IPS DF 4.7 (cell line): ENCODE measurements around the gene C3orf22.

Experiments used
- DNase-seq: peaks from one replicate; pipeline ENCODE4 v3.0.0-alpha.2; 2013; ENCODE audit warnings: low spot score; ENCODE audit errors: extremely low read depth

Gene C3orf22

GRCh38 chr3:126556637-126557414, 1.9 kb downstream of the C3orf22 start:
- DNase-seq: no peak

GRCh38 chr3:126555795-126556636, 2.7 kb downstream of the C3orf22 start:
- DNase-seq: no peak

- DNase-seq: no peak
Measured at GRCh38 chr3:126554560-126555525, 3.9 kb downstream of the C3orf22 start.

GRCh38 chr3:126553284-126554084, 5.2 kb downstream of the C3orf22 start:
- DNase-seq: no peak

- no peak for DNase-seq
Measured at GRCh38 chr3:126552688-126553283, 5.9 kb downstream of the C3orf22 start.

- no peak for DNase-seq
Measured at GRCh38 chr3:126551839-126552687, 6.7 kb downstream of the C3orf22 start.

GRCh38 chr3:126551121-126551838, 7.5 kb downstream of the C3orf22 start:
- DNase-seq: no peak

- no peak for DNase-seq
Measured at GRCh38 chr3:126550488-126551051, 8.2 kb downstream of the C3orf22 start.

- DNase-seq: no peak
Measured at GRCh38 chr3:126549861-126550487, 8.8 kb downstream of the C3orf22 start.

GRCh38 chr3:126548556-126549466, 9.9 kb downstream of the C3orf22 start:
- DNase-seq: peak; percentile 38

GRCh38 chr3:126547721-126548120, 11.0 kb downstream of the C3orf22 start:
- DNase-seq: no peak

- DNase-seq: no peak
Measured at GRCh38 chr3:126546549-126547239, 12.0 kb downstream of the C3orf22 start.

- no peak for DNase-seq
Measured at GRCh38 chr3:126546013-126546412, 12.7 kb downstream of the C3orf22 start.

- DNase-seq: no peak
Measured at GRCh38 chr3:126545544-126545943, 13.2 kb downstream of the C3orf22 start.

GRCh38 chr3:126544596-126545281, 14.0 kb downstream of the C3orf22 start:
- no peak for DNase-seq
